ENCODE measurements around the gene RPAP2. TPM values are rescaled to one million over a fixed set of nuclear protein-coding genes. Genes with fewer than 3 reads are reported as not detected.

The RPAP2 gene
- total and polyA plus RNA-seq, 5 experiments from 2014 or later = 15.3 to 48.4 (median 25.9) TPM

GRCh38 chr1:92441697-92442342 lies 143.0 kb downstream of the RPAP2 start:
- H3K4me1 Mint-ChIP-seq = peaks cover 0 to 6% (median 0%) of the 10 kb centered on the region in 4 donors
- no peak overlapping the region for H3K4me3 Mint-ChIP-seq
- no peaks in the 10 kb centered on the region for H3K27me3 Mint-ChIP-seq
- H3K9me3 Mint-ChIP-seq = no peaks in the 10 kb centered on the region
- ATAC-seq (no peak), DNase-seq (no peak)
- H3K36me3 Mint-ChIP-seq = no peaks in the 10 kb centered on the region
- peak overlapping the region in 1 of 10 donors; percentile 27 for H3K27ac Mint-ChIP-seq
- POLR2A ChIA-PET = no interaction called here

GRCh38 chr1:92442351-92442750 lies 143.5 kb downstream of the RPAP2 start:
- no peaks in the 10 kb centered on the region for H3K36me3 Mint-ChIP-seq
- H3K4me3 Mint-ChIP-seq = no peak overlapping the region
- ATAC-seq (no peak), DNase-seq (no peak)
- POLR2A ChIA-PET = interaction anchor here (0.5 kb wide), 1 partner anchor 38 kb away, joined by 4 read pairs; no protein-coding TSS in a partner anchor
- H3K9me3 Mint-ChIP-seq = no peaks in the 10 kb centered on the region
- H3K27ac Mint-ChIP-seq = no peak overlapping the region
- H3K4me1 Mint-ChIP-seq = peaks cover 0 to 7% (median under 1%) of the 10 kb centered on the region in 4 donors
- no peaks in the 10 kb centered on the region for H3K27me3 Mint-ChIP-seq

GRCh38 chr1:92443893-92444292 lies 145.0 kb downstream of the RPAP2 start:
- Mint-ChIP-seq H3K4me3 (no peak overlapping the region), H3K4me1 (peaks cover 0 to 8% (median 1%) of the 10 kb centered on the region in 4 donors), H3K9me3 (no peaks in the 10 kb centered on the region), H3K27me3 (no peaks in the 10 kb centered on the region), H3K27ac (peak overlapping the region in 3 of 10 donors; percentile 1 to 38 (median 18)), H3K36me3 (no peaks in the 10 kb centered on the region)
- ATAC-seq (no peak), DNase-seq (no peak)
- POLR2A ChIA-PET = no interaction called here

GRCh38 chr1:92444351-92444750 lies 145.5 kb downstream of the RPAP2 start:
- no peaks in the 10 kb centered on the region for H3K9me3 Mint-ChIP-seq
- POLR2A ChIA-PET = no interaction called here
- ATAC-seq = no peak
- H3K4me3 Mint-ChIP-seq = no peak overlapping the region
- no peak for DNase-seq
- H3K27ac Mint-ChIP-seq = peak overlapping the region in 3 of 10 donors; percentile 1 to 38 (median 18)
- H3K4me1 Mint-ChIP-seq = peaks cover 0 to 10% (median 1%) of the 10 kb centered on the region in 4 donors
- no peaks in the 10 kb centered on the region for H3K27me3 Mint-ChIP-seq
- H3K36me3 Mint-ChIP-seq = no peaks in the 10 kb centered on the region

GRCh38 chr1:92445865-92446264 lies 147.0 kb downstream of the RPAP2 start:
- no peaks in the 10 kb centered on the region for H3K36me3 Mint-ChIP-seq
- peaks cover 0 to 4% (median 0%) of the 10 kb centered on the region in 9 donors for H3K9me3 Mint-ChIP-seq
- no peak overlapping the region for H3K4me3 Mint-ChIP-seq
- H3K27me3 Mint-ChIP-seq = no peaks in the 10 kb centered on the region
- peaks cover 0 to 10% (median 1%) of the 10 kb centered on the region in 4 donors for H3K4me1 Mint-ChIP-seq
- no peak overlapping the region for H3K27ac Mint-ChIP-seq
- DNase-seq = no peak
- no peak for ATAC-seq
- POLR2A ChIA-PET = no interaction called here

- H3K9me3 Mint-ChIP-seq = peaks cover 0 to 7% (median 0%) of the 10 kb centered on the region in 9 donors
- POLR2A ChIA-PET = no interaction called here
- H3K4me3 Mint-ChIP-seq = no peak overlapping the region
- ATAC-seq (no peak), DNase-seq (no peak)
- peaks cover 0 to 10% (median 1%) of the 10 kb centered on the region in 4 donors for H3K4me1 Mint-ChIP-seq
- H3K27me3 Mint-ChIP-seq = no peaks in the 10 kb centered on the region
- no peak overlapping the region for H3K27ac Mint-ChIP-seq
- H3K36me3 Mint-ChIP-seq = no peaks in the 10 kb centered on the region
These were observed 147.7 kb downstream of the RPAP2 start for GRCh38 chr1:92446546-92446945.

- peaks cover 0 to 10% (median 1%) of the 10 kb centered on the region in 4 donors for H3K4me1 Mint-ChIP-seq
- POLR2A ChIA-PET = no interaction called here
- DNase-seq (no peak), ATAC-seq (no peak)
- H3K9me3 Mint-ChIP-seq = peaks cover 0 to 7% (median 0%) of the 10 kb centered on the region in 9 donors
- H3K36me3 Mint-ChIP-seq = no peaks in the 10 kb centered on the region
- no peak overlapping the region for H3K4me3 Mint-ChIP-seq
- no peaks in the 10 kb centered on the region for H3K27me3 Mint-ChIP-seq
- peak overlapping the region in 1 of 10 donors; percentile 12 for H3K27ac Mint-ChIP-seq
These were observed 148.3 kb downstream of the RPAP2 start for GRCh38 chr1:92447033-92447681.

GRCh38 chr1:92447976-92448375 lies 149.1 kb downstream of the RPAP2 start:
- Mint-ChIP-seq H3K4me1 (peaks cover 0 to 10% (median 1%) of the 10 kb centered on the region in 4 donors), H3K4me3 (no peak overlapping the region), H3K27ac (no peak overlapping the region), H3K27me3 (no peaks in the 10 kb centered on the region), H3K36me3 (no peaks in the 10 kb centered on the region), H3K9me3 (peaks cover 0 to 7% (median 0%) of the 10 kb centered on the region in 9 donors)
- DNase-seq (no peak), ATAC-seq (no peak)
- POLR2A ChIA-PET = no interaction called here

Other genes starting within 250 kb of the RPAP2 start
- not detected for gene SETSIP, start 223.6 kb upstream of the RPAP2 start, total RNA-seq
- not detected for gene SETSIP, start 223.6 kb upstream of the RPAP2 start, polyA plus RNA-seq
- gene BTBD8, start 218.7 kb upstream of the RPAP2 start, total RNA-seq = 1 to 10 TPM; 8.0 to 8.5 TPM
- gene BTBD8, start 218.7 kb upstream of the RPAP2 start, polyA plus RNA-seq = 1 to 10 TPM in 2 of 3 donors, under 1 TPM in 1; 0.22 to 2.0 (median 1.3) TPM
- gene C1orf146, start 81.1 kb upstream of the RPAP2 start, total RNA-seq = not detected
- not detected for gene C1orf146, start 81.1 kb upstream of the RPAP2 start, polyA plus RNA-seq
- 10 to 100 TPM; 14.8 to 16.3 TPM for gene GLMN, start 72 bp upstream of the RPAP2 start, total RNA-seq
- 10 to 100 TPM in 1 of 3 donors, 1 to 10 TPM in 2; 6.3 to 11.7 (median 9.4) TPM for gene GLMN, start 72 bp upstream of the RPAP2 start, polyA plus RNA-seq
- gene GFI1, start 187.9 kb downstream of the RPAP2 start, total RNA-seq = 10 to 100 TPM; 18.2 to 22.4 TPM
- gene GFI1, start 187.9 kb downstream of the RPAP2 start, polyA plus RNA-seq = 10 to 100 TPM in 1 of 3 donors, 1 to 10 TPM in 2; 5.6 to 12.4 (median 6.7) TPM